Endothelial cell of umbilical vein (primary cell): ENCODE measurements around the gene AHCY. TPM values are rescaled to one million over a fixed set of nuclear protein-coding genes. Genes with fewer than 3 reads are reported as not detected.

Experiments
- BruUV-seq: library from RNA; stranded (reverse); fragments of 400-500 nt; replicated peaks from 2 replicates; lab custom pipeline; 2021; lab: Mats Ljungman, UMichigan
- CTCF ChIA-PET: fragments of 300-600, 350-600 bp; sonication (Branson Sonifier 250); formaldehyde crosslinking; loops from one replicate; lab custom pipeline; 2021; ENCODE audit warnings: antibody characterized with exemption, inconsistent platforms; lab: Charles Lee
- POLR2A ChIA-PET: fragments of 300-600, 350-600 bp; sonication (Branson Sonifier 250); formaldehyde crosslinking; loops from one replicate; lab custom pipeline; 2021; ENCODE audit warnings: antibody characterized with exemption, inconsistent platforms; lab: Charles Lee
- DNase-seq: peaks from one replicate; pipeline ENCODE4 v3.0.0-alpha.2; 2011; ENCODE audit warnings: low read depth, low spot score
- FAIRE-seq: peaks from 2 replicates; lab custom pipeline; 2011; peaks lifted over from hg19 to GRCh38; lab: Jason Lieb, UNC
- H2AFZ ChIP-seq: 2 replicates; pipeline ENCODE4 v1.6.0; 2012; ENCODE audit warnings: low read depth, low read length, control low read depth, inconsistent platforms
- H3K27ac ChIP-seq: 2 replicates; pipeline ENCODE4 v1.5.1; 2011; ENCODE audit warnings: low read depth, mild to moderate bottlenecking, control low read depth, low read length, moderate library complexity; ENCODE audit not compliant: insufficient read depth
- H3K27me3 ChIP-seq, 2 experiments: 2 replicates each; pipeline versions ENCODE4 v1.6.0 to v1.6.1; 2011; ENCODE audit warnings: low read length in 2 of 2, mixed read lengths in 1 of 2; ENCODE audit not compliant: control insufficient read depth in 2 of 2, insufficient read depth in 2 of 2
- H3K36me3 ChIP-seq, 2 experiments: 2 replicates in 1 of 2; 3 replicates in 1 of 2; pipeline ENCODE4 v1.5.1; 2011; ENCODE audit warnings: low read length in 2 of 2, mild to moderate bottlenecking in 1 of 2, moderate library complexity in 1 of 2; ENCODE audit not compliant: control insufficient read depth in 2 of 2, insufficient read depth in 2 of 2; ENCODE audit errors: extremely low read depth in 1 of 2
- H3K4me1 ChIP-seq: 3 replicates; pipeline ENCODE4 v1.5.1; 2011; ENCODE audit warnings: mild to moderate bottlenecking, low read length; ENCODE audit not compliant: control insufficient read depth, insufficient read depth; ENCODE audit errors: extremely low read depth
- H3K4me2 ChIP-seq: 2 replicates; pipeline ENCODE4 v1.6.1; 2011; ENCODE audit warnings: low read length, control low read depth, mixed read lengths; ENCODE audit not compliant: insufficient read depth
- H3K4me3 ChIP-seq, 3 experiments: fragments of 200-600 bp in 1 of 3; sonication (generic), shearing (Covaris generic) in 1 of 3; replicated peaks in 1 of 3; 2 replicates each; pipeline ENCODE4 v1.5.1; 2011 to 2016; ENCODE audit warnings: control low read depth in 3 of 3, low read length in 3 of 3, mild to moderate bottlenecking in 2 of 3, inconsistent platforms in 1 of 3, low read depth in 1 of 3, moderate library complexity in 1 of 3; ENCODE audit not compliant: insufficient read depth in 1 of 3
- H3K79me2 ChIP-seq: 2 replicates; pipeline ENCODE4 v1.6.0; 2012; ENCODE audit warnings: low read length, inconsistent platforms; ENCODE audit not compliant: control insufficient read depth, insufficient read depth
- H3K9ac ChIP-seq: replicated peaks from 2 replicates; pipeline ENCODE3; 2011; ENCODE audit warnings: low read length, control low read depth; ENCODE audit not compliant: insufficient read depth; ENCODE audit errors: extremely low read depth
- H3K9me1 ChIP-seq: replicated peaks from 3 replicates; pipeline ENCODE4 v1.6.0; 2011; ENCODE audit warnings: mild to moderate bottlenecking, low read length; ENCODE audit not compliant: control insufficient read depth, insufficient read depth; ENCODE audit errors: extremely low read depth
- H3K9me3 ChIP-seq: replicated peaks from 2 replicates; pipeline ENCODE4 v1.5.1; 2012; ENCODE audit warnings: low read length, inconsistent platforms; ENCODE audit not compliant: control insufficient read depth, insufficient read depth
- H4K20me1 ChIP-seq: replicated peaks from 2 replicates; pipeline ENCODE3; 2011; ENCODE audit warnings: mild to moderate bottlenecking, low read length; ENCODE audit not compliant: control insufficient read depth, insufficient read depth; ENCODE audit errors: extremely low read depth
- EZH2 ChIP-seq: IDR thresholded peaks from 2 replicates; pipeline ENCODE4 v1.6.1; 2012; ENCODE audit warnings: borderline replicate concordance, low read depth, mild to moderate bottlenecking, moderate library complexity, low read length, inconsistent platforms; ENCODE audit not compliant: severe bottlenecking
- FOS ChIP-seq: IDR thresholded peaks from 2 replicates; pipeline ENCODE4 v1.6.1; 2011; ENCODE audit warnings: mild to moderate bottlenecking, low read length, moderate library complexity, borderline replicate concordance; ENCODE audit not compliant: insufficient read depth
- GATA2 ChIP-seq: IDR thresholded peaks from 2 replicates; pipeline ENCODE4 v1.7.0; 2011; ENCODE audit warnings: low read depth, mild to moderate bottlenecking, moderate library complexity, mixed read lengths, low read length; ENCODE audit not compliant: insufficient read length, insufficient read depth
- JUN ChIP-seq: IDR thresholded peaks from 2 replicates; pipeline ENCODE4 v1.6.1; 2011; ENCODE audit warnings: borderline replicate concordance, low read depth; ENCODE audit not compliant: insufficient read length, insufficient read depth
- MAX ChIP-seq: IDR thresholded peaks from 2 replicates; pipeline ENCODE4 v1.6.1; 2011; ENCODE audit not compliant: insufficient read depth, insufficient read length
- MYC ChIP-seq: IDR thresholded peaks from one replicate; pipeline ENCODE4 v1.6.1; 2011; ENCODE audit warnings: mild to moderate bottlenecking, low read depth, low read length
- POLR2A ChIP-seq: IDR thresholded peaks from 2 replicates; pipeline ENCODE4 v1.6.1; 2012; ENCODE audit warnings: low read depth, mild to moderate bottlenecking, control low read depth, low read length
- POLR2AphosphoS5 ChIP-seq: IDR thresholded peaks from 2 replicates; pipeline ENCODE4 v1.6.1; 2012; ENCODE audit warnings: low read depth, mild to moderate bottlenecking, control low read depth, low read length, moderate library complexity; ENCODE audit not compliant: insufficient read depth
- dilution Hi-C: fragments of 300-500 bp; cut with MboI; formaldehyde crosslinking; loops from one replicate; pipeline ENCODE4 v1.15.0; 2019; ENCODE audit warnings: low sequenced_read_pairs; ENCODE audit not compliant: extremely low pct_ligation_motif_present
- intact Hi-C: fragments of 100-400 bp; cut with micrococcal nuclease; formaldehyde crosslinking; loops from one replicate; pipeline ENCODE4 v1.10.0; 2022
- polyA plus RNA-seq, 4 experiments: library from polyadenylated mRNA; depleted of rRNA in 3 of 4; stranded (reverse) in 3 of 4; unstranded in 1 of 4; fragments of >200 nt; gene quantifications; 2 replicates each; pipeline versions ENCODE4 v1.2.1 to v1.2.3, GENCODE V29; 2011 to 2012; ENCODE audit warnings: missing spikeins in 1 of 4
- total RNA-seq: library from RNA; stranded (reverse); gene quantifications from 2 replicates; pipeline ENCODE4 v1.2.3, GENCODE V29; 2021
- TF ChIP-seq, protein P1 (sequence below), 2 donors: IDR thresholded peaks; 1 replicate in 1 of 2; 2 replicates in 1 of 2; pipeline ENCODE4 v1.5.1; 2011; ENCODE audit warnings: low read length in 2 of 2, mild to moderate bottlenecking in 2 of 2, moderate library complexity in 2 of 2, control low read depth in 1 of 2, inconsistent platforms in 1 of 2, low read depth in 1 of 2; ENCODE audit not compliant: insufficient read depth in 1 of 2; ENCODE audit errors: extremely low read depth in 1 of 2

Gene AHCY
- total and polyA plus RNA-seq, 2 donors (not counting 3 experiments of a cell fraction or from before 2014, with no cell fraction given), result 94.7 to 168 TPM

DNA sequence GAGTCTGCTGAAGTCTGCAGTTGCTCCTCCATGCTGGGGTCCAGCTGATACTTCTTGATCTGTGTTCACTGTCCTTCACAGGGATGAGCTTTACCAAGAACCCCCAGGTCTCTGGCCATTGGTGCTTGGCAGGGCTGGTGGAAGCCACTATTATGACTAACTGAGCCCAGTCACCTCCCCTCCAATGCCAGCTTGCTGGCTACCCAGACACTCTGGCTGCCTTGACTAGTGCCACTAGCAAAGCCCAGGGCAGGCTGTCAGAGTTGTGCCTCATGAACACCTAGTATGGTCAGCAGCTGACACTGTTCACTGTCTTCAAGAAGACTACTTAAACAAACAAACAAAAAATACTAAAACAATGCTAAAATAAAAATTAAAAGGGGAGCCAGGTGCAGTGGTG lies 53.1 kb downstream of the AHCY start:
- DNase-seq, result no peak
- no TSS peak for BruUV-seq
- ChIA-PET CTCF (interaction anchor here (0.7 kb wide), 1 partner anchor 60 kb away, joined by 3 read pairs; no protein-coding TSS in a partner anchor), POLR2A (no interaction called here)
- TF ChIP-seq GATA2, result no peak
- no peak for TF ChIP-seq JUN
- TF ChIP-seq POLR2AphosphoS5, result no peak
- TF ChIP-seq MAX, result no peak
- TF ChIP-seq POLR2A, result no peak
- TF ChIP-seq, protein P1, sequence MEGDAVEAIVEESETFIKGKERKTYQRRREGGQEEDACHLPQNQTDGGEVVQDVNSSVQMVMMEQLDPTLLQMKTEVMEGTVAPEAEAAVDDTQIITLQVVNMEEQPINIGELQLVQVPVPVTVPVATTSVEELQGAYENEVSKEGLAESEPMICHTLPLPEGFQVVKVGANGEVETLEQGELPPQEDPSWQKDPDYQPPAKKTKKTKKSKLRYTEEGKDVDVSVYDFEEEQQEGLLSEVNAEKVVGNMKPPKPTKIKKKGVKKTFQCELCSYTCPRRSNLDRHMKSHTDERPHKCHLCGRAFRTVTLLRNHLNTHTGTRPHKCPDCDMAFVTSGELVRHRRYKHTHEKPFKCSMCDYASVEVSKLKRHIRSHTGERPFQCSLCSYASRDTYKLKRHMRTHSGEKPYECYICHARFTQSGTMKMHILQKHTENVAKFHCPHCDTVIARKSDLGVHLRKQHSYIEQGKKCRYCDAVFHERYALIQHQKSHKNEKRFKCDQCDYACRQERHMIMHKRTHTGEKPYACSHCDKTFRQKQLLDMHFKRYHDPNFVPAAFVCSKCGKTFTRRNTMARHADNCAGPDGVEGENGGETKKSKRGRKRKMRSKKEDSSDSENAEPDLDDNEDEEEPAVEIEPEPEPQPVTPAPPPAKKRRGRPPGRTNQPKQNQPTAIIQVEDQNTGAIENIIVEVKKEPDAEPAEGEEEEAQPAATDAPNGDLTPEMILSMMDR (IDR thresholded peaks at IDR 0.05; ENCODE audit: extremely low read depth in 1 of 2, insufficient read depth in 1 of 2, low read depth in 1 of 2, low read length in 2 of 2), result no peak
- TF ChIP-seq MYC, result no peak
- no peak for TF ChIP-seq EZH2
- TF ChIP-seq FOS, result no peak
- Histone ChIP-seq H3K27me3 (peaks cover 0 to 4% of the 10 kb centered on the region in 2 experiments), H3K9ac (no peak overlapping the region), H3K4me3 (no peak overlapping the region), H4K20me1 (no peaks in the 10 kb centered on the region), H3K27ac (no peak overlapping the region), H3K9me1 (no peaks in the 10 kb centered on the region), H3K79me2 (no peaks in the 10 kb centered on the region), H2AFZ (no peak overlapping the region), H3K4me2 (no peak overlapping the region), H3K36me3 (no peaks in the 10 kb centered on the region), H3K9me3 (no peaks in the 10 kb centered on the region), H3K4me1 (no peaks in the 10 kb centered on the region)
- FAIRE-seq, result no peak
- intact Hi-C loops, result no loop called here
- dilution Hi-C loops, result no loop called here
